Mesodermal cell (in vitro differentiated cells): ENCODE data around the gene MORN1.

Experiments
- H3K27ac ChIP-seq: 2 replicates; pipeline ENCODE4 v1.7.0; 2013; ENCODE audit warnings: mild to moderate bottlenecking, low read depth, low read length, moderate library complexity; ENCODE audit not compliant: severe bottlenecking
- H3K36me3 ChIP-seq: 2 replicates; pipeline ENCODE4 v1.7.1; 2013; ENCODE audit warnings: mild to moderate bottlenecking, low read length, moderate library complexity; ENCODE audit not compliant: control insufficient read depth, insufficient read depth
- H3K4me1 ChIP-seq: one replicate; pipeline ENCODE4 v1.7.1; 2013; ENCODE audit warnings: mild to moderate bottlenecking, low read length; ENCODE audit not compliant: insufficient read depth, control insufficient read depth, poor library complexity, severe bottlenecking
- H3K4me3 ChIP-seq: 2 replicates; pipeline ENCODE4 v1.7.0; 2013; ENCODE audit warnings: low read length, control low read depth, mild to moderate bottlenecking; ENCODE audit not compliant: insufficient read depth, poor library complexity, severe bottlenecking; ENCODE audit errors: extremely low read depth
- H3K9me3 ChIP-seq: 2 replicates; pipeline ENCODE4 v1.7.1; 2013; ENCODE audit warnings: mild to moderate bottlenecking, low read length, moderate library complexity; ENCODE audit not compliant: control insufficient read depth
- WGBS, 2 experiments: methylation state at CpG; one replicate each; pipeline ENCODE4 v1.1.5; 2013; ENCODE audit warnings: missing lambda C conversion rate in 2 of 2; ENCODE audit not compliant: insufficient coverage in 2 of 2; 5-methylcytosine and 5-hydroxymethylcytosine counted together

MORN1 gene

GRCh38 chr1:2290595-2291510, 100.5 kb downstream of the MORN1 start:
- Histone ChIP-seq H3K36me3 (peaks cover 41% of the 10 kb centered on the region), H3K4me3 (no peak overlapping the region), H3K9me3 (no peaks in the 10 kb centered on the region), H3K27ac (peak overlapping the region; percentile 36), H3K4me1 (peaks cover 8% of the 10 kb centered on the region)
- 87 to 88% methylated on average over 38 to 40 of the region's 41 CpGs for WGBS, 2 experiments

GRCh38 chr1:2290171-2290578, 101.2 kb downstream of the MORN1 start:
- Histone ChIP-seq H3K9me3 (no peaks in the 10 kb centered on the region), H3K4me3 (no peak overlapping the region), H3K4me1 (peaks cover 8% of the 10 kb centered on the region), H3K36me3 (peaks cover 35% of the 10 kb centered on the region), H3K27ac (no peak overlapping the region)
- WGBS, 2 experiments: 85 to 92% methylated on average over 5 to 6 of the region's 7 CpGs

GRCh38 chr1:2289607-2290006, 101.7 kb downstream of the MORN1 start:
- 80 to 97% methylated on average over 5 to 7 of the region's 9 CpGs for WGBS, 2 experiments
- H3K4me3 ChIP-seq: no peak overlapping the region
- H3K36me3 ChIP-seq: peaks cover 35% of the 10 kb centered on the region
- no peaks in the 10 kb centered on the region for H3K9me3 ChIP-seq
- H3K4me1 ChIP-seq: peaks cover 8% of the 10 kb centered on the region
- H3K27ac ChIP-seq: no peak overlapping the region

GRCh38 chr1:2288816-2289536, 102.4 kb downstream of the MORN1 start:
- no peaks in the 10 kb centered on the region for H3K9me3 ChIP-seq
- no peak overlapping the region for H3K27ac ChIP-seq
- H3K36me3 ChIP-seq: peaks cover 34% of the 10 kb centered on the region
- no peak overlapping the region for H3K4me3 ChIP-seq
- WGBS, 2 experiments: 92 to 94% methylated on average over 11 to 17 of the region's 20 CpGs
- peaks cover 6% of the 10 kb centered on the region for H3K4me1 ChIP-seq

- no peak overlapping the region for H3K27ac ChIP-seq
- H3K36me3 ChIP-seq: peaks cover 36% of the 10 kb centered on the region
- peaks cover 3% of the 10 kb centered on the region for H3K4me1 ChIP-seq
- H3K4me3 ChIP-seq: no peak overlapping the region
- H3K9me3 ChIP-seq: no peaks in the 10 kb centered on the region
- 90 to 95% methylated on average over 10 of the region's 10 CpGs for WGBS, 2 experiments
Observed at GRCh38 chr1:2288311-2288710, 103.0 kb downstream of the MORN1 start.

- no peak overlapping the region for H3K4me3 ChIP-seq
- H3K36me3 ChIP-seq: peaks cover 41% of the 10 kb centered on the region
- H3K4me1 ChIP-seq: peaks cover 3% of the 10 kb centered on the region
- H3K27ac ChIP-seq: no peak overlapping the region
- 93 to 98% methylated on average over 13 to 14 of the region's 14 CpGs for WGBS, 2 experiments
- no peaks in the 10 kb centered on the region for H3K9me3 ChIP-seq
Observed at GRCh38 chr1:2287649-2288048, 103.7 kb downstream of the MORN1 start.

- Histone ChIP-seq H3K27ac (no peak overlapping the region), H3K4me3 (no peak overlapping the region), H3K9me3 (no peaks in the 10 kb centered on the region), H3K36me3 (peaks cover 38% of the 10 kb centered on the region), H3K4me1 (peaks cover 3% of the 10 kb centered on the region)
- 96 to 97% methylated on average over 11 to 15 of the region's 15 CpGs for WGBS, 2 experiments
Observed at GRCh38 chr1:2286923-2287322, 104.4 kb downstream of the MORN1 start.

GRCh38 chr1:2284932-2285331, 106.4 kb downstream of the MORN1 start:
- Histone ChIP-seq H3K4me3 (no peak overlapping the region), H3K36me3 (peaks cover 41% of the 10 kb centered on the region), H3K9me3 (no peaks in the 10 kb centered on the region), H3K4me1 (peaks cover 5% of the 10 kb centered on the region), H3K27ac (no peak overlapping the region)
- 96 to 98% methylated on average over 9 of the region's 9 CpGs for WGBS, 2 experiments

- no peak overlapping the region for H3K27ac ChIP-seq
Observed at GRCh38 chr1:2283991-2284895, 107.1 kb downstream of the MORN1 start.

GRCh38 chr1:2283371-2283990, 107.9 kb downstream of the MORN1 start:
- Histone ChIP-seq H3K4me3 (no peak overlapping the region), H3K36me3 (peaks cover 41% of the 10 kb centered on the region), H3K9me3 (no peaks in the 10 kb centered on the region), H3K27ac (no peak overlapping the region), H3K4me1 (peaks cover 16% of the 10 kb centered on the region)
- 97 to 98% methylated on average over 20 of the region's 21 CpGs for WGBS, 2 experiments

More at GRCh38 chr1:2283991-2284895, 107.1 kb downstream of the MORN1 start:
- WGBS, 2 experiments: 92 to 93% methylated on average over 20 to 25 of the region's 27 CpGs
- Histone ChIP-seq H3K36me3 (peaks cover 41% of the 10 kb centered on the region), H3K9me3 (no peaks in the 10 kb centered on the region), H3K4me1 (peaks cover 11% of the 10 kb centered on the region), H3K4me3 (no peak overlapping the region)
